Measurements from ENCODE around the gene ADAT2. TPM values are rescaled to one million over a fixed set of nuclear protein-coding genes. Genes with fewer than 3 reads are reported as not detected.

The ADAT2 gene
- total RNA-seq, 1 donor from 2014 or later = 7.1 TPM

GRCh38 chr6:143374014-143374413 lies 76.5 kb downstream of the ADAT2 start:
- no peak for TF ChIP-seq CTCF (IDR thresholded peaks at IDR 0.05)
- no peaks in the 10 kb centered on the region for H3K4me1 ChIP-seq
- no peaks in the 10 kb centered on the region for H3K9me3 ChIP-seq
- H3K27ac ChIP-seq = no peak overlapping the region
- H3K4me3 ChIP-seq = no peak overlapping the region
- intact Hi-C loops (cut with DNase I) = no loop called here
- no peaks in the 10 kb centered on the region for H3K27me3 ChIP-seq
- ATAC-seq (no peak), DNase-seq (no peak)
- H3K36me3 ChIP-seq = no peaks in the 10 kb centered on the region

Other genes starting within 250 kb of the ADAT2 start
- gene PEX3, start 110 bp upstream of the ADAT2 start, total RNA-seq = 18.8 TPM
- gene FUCA2, start 61.0 kb upstream of the ADAT2 start, total RNA-seq = 50.6 TPM
- 142 TPM for gene PHACTR2, start 227.3 kb upstream of the ADAT2 start, total RNA-seq

All from upper lobe of right lung (tissue), 1 donor.